Measurements from ENCODE around the gene FOXL3.
"Not testable (repeated sequence)": the region's sequence is repeated elsewhere in the genome, so short reads cannot be mapped to it uniquely, and the experiment has no call there.

Gene FOXL3

DNA sequence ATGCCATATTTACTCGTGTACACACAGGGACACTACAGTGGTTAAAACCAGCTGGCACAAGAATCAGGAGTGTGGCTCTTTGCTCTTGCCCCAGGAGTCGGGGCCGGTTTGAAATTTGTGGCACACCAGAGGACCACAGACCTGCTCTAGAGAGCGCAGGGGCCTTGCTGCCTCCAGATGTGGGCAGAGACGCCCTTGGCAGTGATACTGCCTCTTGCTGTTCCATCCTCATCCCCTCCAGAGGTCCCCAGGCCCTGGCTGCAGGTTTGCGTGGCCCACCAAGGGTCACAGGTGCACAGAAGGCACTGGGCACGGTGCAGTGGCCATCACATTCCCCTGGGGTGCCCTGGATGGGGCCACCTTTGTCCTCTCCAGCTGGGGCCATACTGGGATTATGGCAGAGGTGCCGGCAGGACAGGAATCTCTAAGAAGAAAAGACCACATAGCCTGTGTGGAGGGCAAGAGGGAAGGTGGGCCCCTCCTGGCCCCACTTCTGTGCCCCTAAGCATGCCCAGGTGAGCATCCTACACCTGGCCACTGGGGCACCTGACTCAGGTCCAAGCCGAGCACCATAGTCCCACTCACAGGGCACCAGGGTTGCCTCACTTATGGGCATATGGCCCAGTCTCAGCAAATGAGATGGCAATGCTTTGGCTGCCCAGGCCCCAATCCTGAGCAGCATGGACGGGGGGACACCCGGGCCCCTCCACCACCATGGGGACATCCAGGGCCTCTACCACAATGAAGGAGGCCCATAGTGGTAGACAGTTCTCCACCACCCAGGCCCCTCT is 45.6 kb downstream of the FOXL3 start:
- FAIRE-seq (no peak), DNase-seq (ENCODE audit: low spot score) (no peak)

DNA sequence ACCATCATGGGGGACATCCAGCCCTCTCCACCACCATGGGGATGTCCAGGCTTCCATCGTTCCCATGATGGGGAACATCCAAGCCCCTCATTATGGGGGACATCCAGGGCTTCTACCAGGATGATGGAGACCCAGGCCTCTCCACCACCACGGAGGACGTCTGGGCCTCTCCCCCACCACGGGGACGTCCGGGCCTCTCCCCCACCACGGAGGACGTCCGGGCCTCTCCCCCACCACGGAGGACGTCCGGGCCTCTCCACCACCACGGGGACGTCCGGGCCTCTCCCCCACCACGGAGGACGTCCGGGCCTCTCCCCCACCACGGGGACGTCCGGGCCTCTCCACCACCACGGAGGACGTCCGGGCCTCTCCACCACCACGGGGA is 46.2 kb downstream of the FOXL3 start:
- DNase-seq (ENCODE audit: low spot score); FAIRE-seq: not testable (repeated sequence)

DNA sequence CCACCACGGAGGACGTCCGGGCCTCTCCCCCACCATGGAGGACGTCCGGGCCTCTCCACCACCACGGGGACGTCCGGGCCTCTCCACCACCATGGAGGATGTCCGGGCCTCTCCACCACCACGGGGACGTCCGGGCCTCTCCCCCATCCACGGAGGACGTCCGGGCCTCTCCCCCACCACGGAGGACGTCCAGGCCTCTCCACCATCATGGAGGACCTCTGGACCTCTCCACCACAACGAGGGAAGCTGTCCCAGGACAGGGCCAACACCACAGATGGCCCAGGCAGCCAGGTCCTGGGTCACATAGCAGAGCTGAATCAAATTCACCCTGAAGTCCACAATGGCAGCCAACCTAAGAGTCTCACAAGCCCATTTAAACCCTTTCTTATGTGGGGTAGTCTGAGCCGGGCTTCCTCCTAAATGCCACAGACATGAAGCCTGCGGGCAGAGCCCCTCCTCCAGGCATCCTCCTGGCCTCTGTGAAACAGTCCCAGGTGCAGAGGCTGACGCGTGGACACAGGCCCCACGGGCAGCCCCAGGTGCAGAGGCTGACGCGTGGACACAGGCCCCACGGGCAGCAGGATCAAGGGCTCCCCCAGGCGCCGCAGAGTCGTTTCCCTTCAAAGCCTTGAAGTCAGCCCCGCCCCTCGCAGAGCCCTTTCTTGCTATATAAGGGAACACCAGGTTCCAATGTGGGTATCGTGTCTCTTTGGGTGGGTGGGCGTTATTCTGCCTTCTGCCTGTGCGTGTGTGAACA is 47.0 kb downstream of the FOXL3 start:
- no peak for DNase-seq (ENCODE audit: low spot score)
- FAIRE-seq, result no peak

DNA sequence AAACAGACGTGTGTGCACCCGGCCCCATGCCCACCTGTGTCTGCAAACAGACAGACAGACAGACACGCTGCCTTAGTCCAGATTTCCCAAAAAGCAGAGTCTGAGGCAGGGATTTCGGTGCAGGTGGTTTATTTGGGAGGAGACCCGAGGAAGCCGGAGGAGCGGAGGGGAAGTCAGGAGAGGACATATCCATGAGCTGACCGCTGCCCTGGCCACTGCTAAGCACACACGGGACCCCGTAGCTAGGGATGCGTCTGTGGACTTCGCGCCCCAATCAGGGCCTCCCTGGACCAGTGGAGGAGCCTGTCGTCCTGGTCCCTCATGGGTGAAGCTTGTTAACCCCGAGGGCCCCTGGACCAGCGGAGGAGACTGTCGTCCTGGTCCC is 47.6 kb downstream of the FOXL3 start:
- no peak for FAIRE-seq
- no peak for DNase-seq (ENCODE audit: low spot score)

DNA sequence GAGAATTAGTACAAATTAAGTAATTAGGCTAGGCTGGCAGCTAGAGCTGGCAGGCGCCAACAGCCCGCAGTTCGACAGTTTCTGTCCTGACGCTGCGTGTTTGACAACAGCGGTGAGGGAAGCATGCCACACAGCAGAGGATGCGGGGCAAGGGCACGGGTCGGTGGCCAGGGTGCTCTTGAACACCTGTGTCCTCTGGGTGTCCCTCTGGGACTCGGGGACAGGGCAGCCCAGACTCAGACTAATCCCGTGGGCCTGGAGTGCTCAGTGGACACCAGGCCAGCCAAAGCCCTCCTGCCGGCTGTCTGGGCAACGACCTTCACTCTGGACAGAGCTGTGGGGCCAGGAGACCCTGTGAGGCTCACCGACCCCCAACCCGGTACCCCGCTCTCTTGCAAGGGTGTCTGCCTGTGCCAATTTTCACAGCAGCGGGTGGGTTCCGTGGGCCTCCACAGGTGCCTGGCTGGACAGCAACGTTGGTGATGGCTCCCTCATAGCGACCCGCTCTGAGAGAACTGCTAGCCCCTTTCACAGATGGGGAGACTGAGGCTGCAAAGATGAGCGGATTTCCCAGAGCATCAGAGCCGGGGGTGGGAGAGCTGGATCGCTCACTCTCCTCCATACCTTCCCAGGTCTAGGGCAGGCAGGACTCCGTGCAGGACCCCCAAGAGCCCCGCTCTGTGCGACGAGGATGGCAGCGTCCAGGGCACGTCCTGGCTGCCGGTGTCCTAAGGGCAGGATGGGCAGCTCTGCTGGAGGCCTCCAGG is 48.5 kb downstream of the FOXL3 start:
- DNase-seq (ENCODE audit: low spot score), result no peak
- no peak for FAIRE-seq

DNA sequence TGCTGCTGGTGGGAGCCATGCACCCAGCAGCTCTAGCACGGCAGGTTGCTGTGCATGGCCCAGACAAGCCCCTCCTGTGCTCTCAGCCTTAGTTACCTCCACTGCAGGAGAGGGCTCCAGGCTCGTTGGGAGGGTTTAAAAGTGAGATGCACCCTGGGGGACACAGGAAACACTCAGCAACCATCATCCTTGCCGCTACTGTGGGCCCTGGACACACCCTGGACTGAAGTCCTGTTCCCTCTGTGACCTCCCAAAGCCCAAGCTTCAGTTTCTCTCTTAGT is 49.0 kb downstream of the FOXL3 start:
- FAIRE-seq (no peak), DNase-seq (ENCODE audit: low spot score) (no peak)

DNA sequence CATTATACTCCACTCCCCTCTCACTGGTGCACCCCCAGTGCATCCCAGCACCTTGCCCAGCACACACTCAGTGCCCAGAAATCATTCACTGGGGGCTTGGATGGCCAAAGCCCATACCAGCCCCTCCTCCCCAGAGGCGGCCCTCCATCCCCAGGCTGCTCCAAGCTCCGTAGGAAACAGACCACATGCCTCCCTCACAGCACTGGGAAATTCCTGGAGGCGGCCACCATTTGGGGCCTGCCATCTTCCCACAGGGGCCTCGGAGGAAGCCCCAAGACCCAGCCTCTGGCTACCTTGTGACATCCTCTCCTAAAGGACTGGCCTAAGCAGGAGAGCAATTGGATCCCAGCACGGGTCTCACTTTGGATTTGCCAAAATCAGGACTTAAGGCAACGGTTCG is 49.7 kb downstream of the FOXL3 start:
- DNase-seq (ENCODE audit: low spot score) (no peak), FAIRE-seq (no peak)

DNA sequence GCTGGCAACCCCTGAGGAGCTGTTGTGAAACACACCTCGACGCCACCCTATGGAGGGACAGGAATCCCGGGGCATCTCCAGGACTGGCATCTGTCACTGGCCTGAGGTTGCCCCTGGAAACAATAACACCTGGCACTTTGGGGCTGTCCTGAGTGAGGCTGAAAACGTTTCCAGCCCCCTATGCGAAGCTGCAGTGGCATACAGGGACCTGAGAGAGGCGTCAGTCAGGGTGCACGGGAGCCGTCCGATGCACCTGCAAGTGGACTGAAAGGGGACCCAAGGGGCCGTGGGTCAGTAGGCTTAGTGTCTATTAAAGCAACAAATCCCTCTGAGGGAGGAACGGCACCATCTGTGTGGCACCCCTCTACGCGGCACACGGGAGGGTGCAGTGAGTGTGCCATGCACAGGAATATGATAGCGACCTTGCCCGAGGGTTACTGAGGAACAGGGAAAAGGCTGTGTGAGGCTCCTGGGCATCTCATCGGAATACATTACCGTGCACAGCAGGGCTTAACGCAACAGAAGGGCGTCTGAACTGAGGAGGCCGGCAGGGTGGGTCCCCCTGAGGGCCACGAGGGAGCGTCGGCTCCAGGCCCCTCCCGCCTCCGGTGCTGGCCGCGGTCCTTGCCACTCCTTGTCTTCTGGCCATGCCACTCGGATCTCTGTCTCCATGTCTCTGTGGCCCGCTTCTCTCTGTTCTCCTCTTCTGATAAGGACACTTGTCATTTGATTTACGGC is 50.4 kb downstream of the FOXL3 start:
- DNase-seq (ENCODE audit: low spot score) (no peak), FAIRE-seq (no peak)
